Neural cell (in vitro differentiated cells): ENCODE measurements around the gene ATF7. TPM values are rescaled to one million over a fixed set of nuclear protein-coding genes. Genes with fewer than 3 reads are reported as not detected.

Source experiments
- polyA plus RNA-seq: library from polyadenylated mRNA; depleted of rRNA; stranded (reverse); fragments of >200 nt; gene quantifications from 2 replicates; pipeline ENCODE4 v1.2.3, GENCODE V29; 2014
- small RNA-seq, 3 experiments: library from RNA; depleted of rRNA; stranded (forward); fragments of <200 nt; gene quantifications; one replicate each; pipeline ENCODE3, GENCODE V24; 2012

Gene ATF7
- polyA plus RNA-seq, 1 donor from 2014 or later: 6.3 TPM

Small RNA genes within 50 kb of the gene (small RNA-seq; reads per million reads assigned to genes)
- 0 reads per million in 3 experiments for gene AC023509.3

Other genes with a start within 250 kb of the ATF7 start
- 7.3 and 9.9 TPM in 2 replicates for gene SP1, start 246.2 kb downstream of the ATF7 start, polyA plus RNA-seq
- gene AMHR2, start 202.5 kb downstream of the ATF7 start, polyA plus RNA-seq: not detected in 2 replicates
- gene PRR13, start 184.6 kb downstream of the ATF7 start, polyA plus RNA-seq: 6.4 and 11.2 TPM in 2 replicates
- gene PCBP2, start 174.3 kb downstream of the ATF7 start, polyA plus RNA-seq: 242 and 261 TPM in 2 replicates
- gene MAP3K12, start 126.9 kb downstream of the ATF7 start, polyA plus RNA-seq: 82.0 and 87.0 TPM in 2 replicates
- gene TARBP2, start 125.1 kb downstream of the ATF7 start, polyA plus RNA-seq: 135 and 162 TPM in 2 replicates
- gene NPFF, start 118.9 kb downstream of the ATF7 start, polyA plus RNA-seq: not detected in 2 replicates
- gene ATP5MC2, start 49.7 kb upstream of the ATF7 start, polyA plus RNA-seq: 227 and 331 TPM in 2 replicates
- gene CALCOCO1, start 101.1 kb upstream of the ATF7 start, polyA plus RNA-seq: 169 and 187 TPM in 2 replicates
- not detected in 2 replicates for gene CISTR, start 125.6 kb upstream of the ATF7 start, polyA plus RNA-seq